HepG2 (cell line): Measurements from ENCODE around the gene HYCC2. TPM values are rescaled to one million over a fixed set of nuclear protein-coding genes. Genes with fewer than 3 reads are reported as not detected.
A peak's percentile ranks its signal among the peaks of the same experiment; 100 is the strongest.

Source experiments
- CHD4 ChIP-seq: fragments of 200-600 bp; sonication (generic); IDR thresholded peaks from 2 replicates; pipeline ENCODE4 v1.7.0; 2017; ENCODE audit warnings: mild to moderate bottlenecking, low read length, borderline replicate concordance
- EZH2 ChIP-seq: conservative IDR thresholded peaks from 2 replicates; pipeline ENCODE4 v1.6.1; 2012; ENCODE audit warnings: mild to moderate bottlenecking, low read depth, low read length, moderate library complexity
- HOXD1 ChIP-seq: sonication (generic); formaldehyde crosslinking; IDR thresholded peaks from 2 replicates; pipeline ENCODE4 v1.5.0; 2020; ENCODE audit warnings: missing genetic modification reagents
- IRF2 ChIP-seq: IDR thresholded peaks from 2 replicates; pipeline ENCODE4 v1.6.1; 2018; ENCODE audit warnings: missing genetic modification reagents, missing compliant biosample characterization
- MIER3 ChIP-seq: IDR thresholded peaks from 2 replicates; pipeline ENCODE4 v1.6.1; 2016; ENCODE audit warnings: missing compliant biosample characterization, borderline replicate concordance
- NFYB ChIP-seq: sonication (generic); formaldehyde crosslinking; IDR thresholded peaks from 2 replicates; pipeline ENCODE4 v1.4.0; 2020; ENCODE audit warnings: missing genetic modification reagents
- SNAPC2 ChIP-seq: sonication (generic); formaldehyde crosslinking; IDR thresholded peaks from 2 replicates; pipeline ENCODE4 v1.8.1; 2022; ENCODE audit warnings: mild to moderate bottlenecking, missing genetic modification reagents
- ZBTB7B ChIP-seq: sonication (generic); formaldehyde crosslinking; IDR thresholded peaks from 2 replicates; pipeline ENCODE4 v1.4.0; 2020; ENCODE audit warnings: missing genetic modification reagents
- ZKSCAN8 ChIP-seq: IDR thresholded peaks from 2 replicates; pipeline ENCODE4 v1.6.1; 2016; ENCODE audit warnings: borderline replicate concordance, missing genetic modification reagents, missing compliant biosample characterization
- ZNF350 ChIP-seq: sonication (generic); formaldehyde crosslinking; IDR thresholded peaks from 2 replicates; pipeline ENCODE4 v1.4.0; 2020; ENCODE audit warnings: mild to moderate bottlenecking, low read depth, missing genetic modification reagents, borderline replicate concordance
- ZNF441 ChIP-seq: sonication (generic); formaldehyde crosslinking; IDR thresholded peaks from 2 replicates; pipeline ENCODE4 v1.7.0; 2021; ENCODE audit warnings: missing genetic modification reagents, borderline replicate concordance
- ZNF556 ChIP-seq: sonication (generic); formaldehyde crosslinking; IDR thresholded peaks from 2 replicates; pipeline ENCODE4 v1.4.0; 2020; ENCODE audit warnings: mild to moderate bottlenecking, missing genetic modification reagents, borderline replicate concordance
- ZNF615 ChIP-seq: sonication (generic); formaldehyde crosslinking; IDR thresholded peaks from 2 replicates; pipeline ENCODE4 v1.5.0; 2020; ENCODE audit warnings: mild to moderate bottlenecking, missing genetic modification reagents, borderline replicate concordance
- polyA plus RNA-seq, 8 experiments: library from polyadenylated mRNA; depleted of rRNA in 3 of 8; stranded (reverse) in 7 of 8; unstranded in 1 of 8; fragments of >200 nt; fragmentation: Illumina TruSeq in 4 of 8; extraction: Trizol in 4 of 8; gene quantifications; 2 replicates each; pipeline versions ENCODE4 v1.2.1 to v1.2.3, GENCODE V29; 2011 to 2016; ENCODE audit warnings: low read depth in 4 of 8, missing spikeins in 1 of 8, mixed read lengths in 1 of 8; ENCODE audit not compliant: insufficient read depth in 1 of 8
- total RNA-seq, 5 experiments: library from RNA; depleted of rRNA; stranded (reverse); fragments of >200 nt; fragmentation: Illumina TruSeq; extraction: Trizol; gene quantifications; 2 replicates each; pipeline ENCODE4 v1.2.3, GENCODE V29; 2016; ENCODE audit warnings: low read depth in 1 of 5
- TF ChIP-seq, protein P1 (sequence below): sonication (generic); formaldehyde crosslinking; conservative IDR thresholded peaks from 2 replicates; pipeline ENCODE4 v1.4.0; 2020; ENCODE audit warnings: missing genetic modification reagents
- TF ChIP-seq, protein P2 (sequence below): sonication (generic); formaldehyde crosslinking; IDR thresholded peaks from 2 replicates; pipeline ENCODE4 v1.4.0; 2020; ENCODE audit warnings: missing genetic modification reagents
- TF ChIP-seq, protein P3 (sequence below): sonication (generic); formaldehyde crosslinking; IDR thresholded peaks from 2 replicates; pipeline ENCODE4 v1.4.0; 2020; ENCODE audit warnings: low read depth, mild to moderate bottlenecking, missing genetic modification reagents
- TF ChIP-seq, protein P4 (sequence below): sonication (generic); formaldehyde crosslinking; IDR thresholded peaks from 2 replicates; pipeline ENCODE4 v1.4.0; 2020; ENCODE audit warnings: missing genetic modification reagents

HYCC2 gene
- total and polyA plus RNA-seq, 2 of the 13 experiments (the other 11 are each of a cell fraction or from before 2014, with no cell fraction given): 4.7 to 13.9 TPM

DNA sequence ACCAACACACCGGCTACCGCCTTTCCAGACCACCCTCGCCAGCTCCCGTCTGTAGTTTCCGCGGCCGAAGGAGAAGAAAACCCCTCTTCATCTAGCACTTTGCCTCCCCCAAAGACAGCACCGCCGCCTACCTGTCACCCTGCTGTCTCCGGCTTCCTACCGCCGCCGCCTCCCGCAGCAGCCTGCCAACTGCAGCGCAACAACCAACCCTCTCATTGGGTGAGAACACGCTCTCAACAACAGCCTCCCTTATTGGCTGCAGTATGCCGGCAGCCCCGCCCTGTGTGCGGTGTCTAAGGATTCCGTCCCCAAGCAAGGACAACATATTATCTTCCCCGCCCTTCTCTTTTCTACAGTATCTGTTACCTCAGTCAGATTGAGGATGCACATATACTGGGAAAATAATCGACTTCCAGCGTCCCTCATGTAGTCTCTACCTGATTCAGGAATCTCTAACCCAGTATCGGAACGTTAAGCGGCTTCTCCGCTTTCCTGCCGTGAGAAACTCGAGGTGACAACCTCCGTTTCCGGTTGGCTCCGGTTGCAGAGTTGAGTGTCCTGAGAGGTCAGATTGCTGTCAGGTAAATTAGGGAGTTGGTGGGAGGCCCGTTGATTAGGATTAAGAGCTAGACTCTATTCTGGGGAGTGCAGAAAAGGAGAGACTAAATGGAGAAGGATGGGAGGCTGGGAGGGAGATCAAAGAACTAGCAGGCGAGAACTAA is at the start of gene HYCC2, which contains the start of gene NDUFB3 (continued):
- TF ChIP-seq, protein P1, sequence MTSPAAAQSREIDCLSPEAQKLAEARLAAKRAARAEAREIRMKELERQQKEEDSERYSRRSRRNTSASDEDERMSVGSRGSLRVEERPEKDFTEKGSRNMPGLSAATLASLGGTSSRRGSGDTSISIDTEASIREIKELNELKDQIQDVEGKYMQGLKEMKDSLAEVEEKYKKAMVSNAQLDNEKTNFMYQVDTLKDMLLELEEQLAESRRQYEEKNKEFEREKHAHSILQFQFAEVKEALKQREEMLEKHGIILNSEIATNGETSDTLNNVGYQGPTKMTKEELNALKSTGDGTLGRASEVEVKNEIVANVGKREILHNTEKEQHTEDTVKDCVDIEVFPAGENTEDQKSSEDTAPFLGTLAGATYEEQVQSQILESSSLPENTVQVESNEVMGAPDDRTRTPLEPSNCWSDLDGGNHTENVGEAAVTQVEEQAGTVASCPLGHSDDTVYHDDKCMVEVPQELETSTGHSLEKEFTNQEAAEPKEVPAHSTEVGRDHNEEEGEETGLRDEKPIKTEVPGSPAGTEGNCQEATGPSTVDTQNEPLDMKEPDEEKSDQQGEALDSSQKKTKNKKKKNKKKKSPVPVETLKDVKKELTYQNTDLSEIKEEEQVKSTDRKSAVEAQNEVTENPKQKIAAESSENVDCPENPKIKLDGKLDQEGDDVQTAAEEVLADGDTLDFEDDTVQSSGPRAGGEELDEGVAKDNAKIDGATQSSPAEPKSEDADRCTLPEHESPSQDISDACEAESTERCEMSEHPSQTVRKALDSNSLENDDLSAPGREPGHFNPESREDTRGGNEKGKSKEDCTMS (CRISPR knock-in tag): 0 out of 2 replicates have a peak, but pooled peaks have one; percentile 57
- TF ChIP-seq NFYB (CRISPR knock-in tag): peak; percentile 99
- TF ChIP-seq ZNF615 (CRISPR knock-in tag): no peak; the same call in 1 of the 2 replicates
- TF ChIP-seq HOXD1 (CRISPR knock-in tag): no peak
- TF ChIP-seq, protein P2, sequence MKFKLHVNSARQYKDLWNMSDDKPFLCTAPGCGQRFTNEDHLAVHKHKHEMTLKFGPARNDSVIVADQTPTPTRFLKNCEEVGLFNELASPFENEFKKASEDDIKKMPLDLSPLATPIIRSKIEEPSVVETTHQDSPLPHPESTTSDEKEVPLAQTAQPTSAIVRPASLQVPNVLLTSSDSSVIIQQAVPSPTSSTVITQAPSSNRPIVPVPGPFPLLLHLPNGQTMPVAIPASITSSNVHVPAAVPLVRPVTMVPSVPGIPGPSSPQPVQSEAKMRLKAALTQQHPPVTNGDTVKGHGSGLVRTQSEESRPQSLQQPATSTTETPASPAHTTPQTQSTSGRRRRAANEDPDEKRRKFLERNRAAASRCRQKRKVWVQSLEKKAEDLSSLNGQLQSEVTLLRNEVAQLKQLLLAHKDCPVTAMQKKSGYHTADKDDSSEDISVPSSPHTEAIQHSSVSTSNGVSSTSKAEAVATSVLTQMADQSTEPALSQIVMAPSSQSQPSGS: peak; percentile 88
- TF ChIP-seq, protein P3, sequence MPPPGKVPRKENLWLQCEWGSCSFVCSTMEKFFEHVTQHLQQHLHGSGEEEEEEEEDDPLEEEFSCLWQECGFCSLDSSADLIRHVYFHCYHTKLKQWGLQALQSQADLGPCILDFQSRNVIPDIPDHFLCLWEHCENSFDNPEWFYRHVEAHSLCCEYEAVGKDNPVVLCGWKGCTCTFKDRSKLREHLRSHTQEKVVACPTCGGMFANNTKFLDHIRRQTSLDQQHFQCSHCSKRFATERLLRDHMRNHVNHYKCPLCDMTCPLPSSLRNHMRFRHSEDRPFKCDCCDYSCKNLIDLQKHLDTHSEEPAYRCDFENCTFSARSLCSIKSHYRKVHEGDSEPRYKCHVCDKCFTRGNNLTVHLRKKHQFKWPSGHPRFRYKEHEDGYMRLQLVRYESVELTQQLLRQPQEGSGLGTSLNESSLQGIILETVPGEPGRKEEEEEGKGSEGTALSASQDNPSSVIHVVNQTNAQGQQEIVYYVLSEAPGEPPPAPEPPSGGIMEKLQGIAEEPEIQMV: 0 out of 2 replicates have a peak, but pooled peaks have one; percentile 50
- peak; percentile 93; the same call in 1 of the 2 replicates for TF ChIP-seq CHD4
- peak; percentile 37; the same call in 1 of the 2 replicates for TF ChIP-seq ZNF441
- TF ChIP-seq MIER3 (CRISPR knock-in tag): no peak; the same call in 1 of the 2 replicates
- TF ChIP-seq ZKSCAN8 (CRISPR knock-in tag): peak; percentile 83; the same call in 1 of the 2 replicates
- peak; percentile 90; the same call in 1 of the 2 replicates for TF ChIP-seq ZNF556
- peak; percentile 89 for TF ChIP-seq ZBTB7B (CRISPR knock-in tag)
- TF ChIP-seq IRF2 (CRISPR knock-in tag): peak; percentile 96
- TF ChIP-seq ZNF350: peak; percentile 98
- no peak for TF ChIP-seq EZH2
- TF ChIP-seq SNAPC2 (CRISPR knock-in tag): peak; percentile 85; the same call in 1 of the 2 replicates
- TF ChIP-seq, protein P4, sequence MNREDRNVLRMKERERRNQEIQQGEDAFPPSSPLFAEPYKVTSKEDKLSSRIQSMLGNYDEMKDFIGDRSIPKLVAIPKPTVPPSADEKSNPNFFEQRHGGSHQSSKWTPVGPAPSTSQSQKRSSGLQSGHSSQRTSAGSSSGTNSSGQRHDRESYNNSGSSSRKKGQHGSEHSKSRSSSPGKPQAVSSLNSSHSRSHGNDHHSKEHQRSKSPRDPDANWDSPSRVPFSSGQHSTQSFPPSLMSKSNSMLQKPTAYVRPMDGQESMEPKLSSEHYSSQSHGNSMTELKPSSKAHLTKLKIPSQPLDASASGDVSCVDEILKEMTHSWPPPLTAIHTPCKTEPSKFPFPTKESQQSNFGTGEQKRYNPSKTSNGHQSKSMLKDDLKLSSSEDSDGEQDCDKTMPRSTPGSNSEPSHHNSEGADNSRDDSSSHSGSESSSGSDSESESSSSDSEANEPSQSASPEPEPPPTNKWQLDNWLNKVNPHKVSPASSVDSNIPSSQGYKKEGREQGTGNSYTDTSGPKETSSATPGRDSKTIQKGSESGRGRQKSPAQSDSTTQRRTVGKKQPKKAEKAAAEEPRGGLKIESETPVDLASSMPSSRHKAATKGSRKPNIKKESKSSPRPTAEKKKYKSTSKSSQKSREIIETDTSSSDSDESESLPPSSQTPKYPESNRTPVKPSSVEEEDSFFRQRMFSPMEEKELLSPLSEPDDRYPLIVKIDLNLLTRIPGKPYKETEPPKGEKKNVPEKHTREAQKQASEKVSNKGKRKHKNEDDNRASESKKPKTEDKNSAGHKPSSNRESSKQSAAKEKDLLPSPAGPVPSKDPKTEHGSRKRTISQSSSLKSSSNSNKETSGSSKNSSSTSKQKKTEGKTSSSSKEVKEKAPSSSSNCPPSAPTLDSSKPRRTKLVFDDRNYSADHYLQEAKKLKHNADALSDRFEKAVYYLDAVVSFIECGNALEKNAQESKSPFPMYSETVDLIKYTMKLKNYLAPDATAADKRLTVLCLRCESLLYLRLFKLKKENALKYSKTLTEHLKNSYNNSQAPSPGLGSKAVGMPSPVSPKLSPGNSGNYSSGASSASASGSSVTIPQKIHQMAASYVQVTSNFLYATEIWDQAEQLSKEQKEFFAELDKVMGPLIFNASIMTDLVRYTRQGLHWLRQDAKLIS: peak; percentile 85; the same call in 1 of the 2 replicates
